C4-2B (cell line): Measurements from ENCODE around the gene MAP3K20.

Experiments
- CTCF ChIP-seq: fragments of 450-650 bp; conservative IDR thresholded peaks from 2 replicates; pipeline ENCODE4 v1.5.1; 2017; ENCODE audit warnings: mild to moderate bottlenecking
- ZFX ChIP-seq: fragments of 450-650 bp; IDR thresholded peaks from 2 replicates; pipeline ENCODE4 v1.6.1; 2017

GRCh38 chr2:173161040-173161439 is 85.4 kb downstream of the MAP3K20 start:
- no peak for TF ChIP-seq CTCF
- TF ChIP-seq ZFX: no peak
